Fibroblast of lung (primary cell): ENCODE measurements around the gene CDK15. TPM values are rescaled to one million over a fixed set of nuclear protein-coding genes. Genes with fewer than 3 reads are reported as not detected.

Experiments used
- DNase-seq, 2 donors: peaks; one replicate each; pipeline versions ENCODE4 v3.0.0 to v3.0.0-alpha.2; 2010; ENCODE audit warnings: low read depth in 2 of 2
- H2AFZ ChIP-seq: 2 replicates; pipeline ENCODE4 v1.5.1; 2012; ENCODE audit warnings: low read length, control low read depth, inconsistent platforms
- H3K27ac ChIP-seq: 2 replicates; pipeline ENCODE4 v1.5.1; 2011; ENCODE audit warnings: low read length, control low read depth; ENCODE audit not compliant: insufficient read depth
- H3K27me3 ChIP-seq: 2 replicates; pipeline ENCODE4 v1.5.1; 2011; ENCODE audit warnings: mild to moderate bottlenecking, low read length; ENCODE audit not compliant: control insufficient read depth, insufficient read depth
- H3K36me3 ChIP-seq: 2 replicates; pipeline ENCODE4 v1.5.1; 2011; ENCODE audit warnings: low read length; ENCODE audit not compliant: control insufficient read depth, insufficient read depth
- H3K4me1 ChIP-seq: 2 replicates; pipeline ENCODE4 v1.5.1; 2011; ENCODE audit warnings: low read length; ENCODE audit not compliant: control insufficient read depth, insufficient read depth; ENCODE audit errors: extremely low read depth
- H3K4me2 ChIP-seq: 2 replicates; pipeline ENCODE4 v1.5.1; 2011; ENCODE audit warnings: low read length, control low read depth; ENCODE audit not compliant: insufficient read depth; ENCODE audit errors: extremely low read depth
- H3K4me3 ChIP-seq, 4 experiments: fragments of 200-600 bp in 1 of 4; sonication (generic) in 1 of 4; replicated peaks in 1 of 4; 2 replicates each; pipeline ENCODE4 v1.5.1; 2011 to 2016; ENCODE audit warnings: low read length in 4 of 4, low read depth in 3 of 4, mild to moderate bottlenecking in 3 of 4, control low read depth in 2 of 4, inconsistent platforms in 1 of 4, mixed read lengths in 1 of 4; ENCODE audit not compliant: insufficient read depth in 1 of 4; ENCODE audit errors: control extremely low read depth in 1 of 4
- H3K79me2 ChIP-seq: 2 replicates; pipeline ENCODE4 v1.5.1; 2012; ENCODE audit warnings: mild to moderate bottlenecking, low read length, inconsistent platforms; ENCODE audit not compliant: control insufficient read depth, insufficient read depth
- H3K9ac ChIP-seq: 2 replicates; pipeline ENCODE4 v1.5.1; 2011; ENCODE audit warnings: mild to moderate bottlenecking, low read length, control low read depth; ENCODE audit not compliant: insufficient read depth
- H3K9me3 ChIP-seq: 2 replicates; pipeline ENCODE4 v1.5.1; 2012; ENCODE audit warnings: low read depth, low read length; ENCODE audit not compliant: control insufficient read depth, insufficient read depth
- H4K20me1 ChIP-seq: 2 replicates; pipeline ENCODE4 v1.5.1; 2011; ENCODE audit warnings: low read length; ENCODE audit not compliant: control insufficient read depth, insufficient read depth; ENCODE audit errors: extremely low read depth
- EZH2 ChIP-seq: IDR thresholded peaks from 2 replicates; pipeline ENCODE4 v1.5.1; 2012; ENCODE audit warnings: low read length, control low read depth, mild to moderate bottlenecking; ENCODE audit errors: missing control alignments
- polyA plus RNA-seq, 2 donors: library from polyadenylated mRNA; depleted of rRNA in 1 of 2; stranded (reverse) in 1 of 2; unstranded in 1 of 2; fragments of >200 nt; gene quantifications; 2 replicates each; pipeline ENCODE4 v1.2.1, GENCODE V29; 2011 to 2012; ENCODE audit warnings: missing spikeins in 1 of 2
- total RNA-seq: library from RNA; depleted of rRNA; stranded (reverse); fragments of >200 nt; gene quantifications from 2 replicates; pipeline ENCODE4 v1.2.1, GENCODE V29; 2014
- TF ChIP-seq, protein P1 (sequence below), 2 donors: IDR thresholded peaks in 1 of 2; conservative IDR thresholded peaks in 1 of 2; 1 replicate in 1 of 2; 2 replicates in 1 of 2; pipeline ENCODE4 v1.5.1; 2011 to 2012; ENCODE audit warnings: low read length in 2 of 2, control low read depth in 1 of 2, inconsistent platforms in 1 of 2, low read depth in 1 of 2, mild to moderate bottlenecking in 1 of 2

CDK15 gene
- total and polyA plus RNA-seq, 2 donors (not counting 1 experiment from before 2014, with no cell fraction given) = 2.3 to 5.1 TPM

DNA sequence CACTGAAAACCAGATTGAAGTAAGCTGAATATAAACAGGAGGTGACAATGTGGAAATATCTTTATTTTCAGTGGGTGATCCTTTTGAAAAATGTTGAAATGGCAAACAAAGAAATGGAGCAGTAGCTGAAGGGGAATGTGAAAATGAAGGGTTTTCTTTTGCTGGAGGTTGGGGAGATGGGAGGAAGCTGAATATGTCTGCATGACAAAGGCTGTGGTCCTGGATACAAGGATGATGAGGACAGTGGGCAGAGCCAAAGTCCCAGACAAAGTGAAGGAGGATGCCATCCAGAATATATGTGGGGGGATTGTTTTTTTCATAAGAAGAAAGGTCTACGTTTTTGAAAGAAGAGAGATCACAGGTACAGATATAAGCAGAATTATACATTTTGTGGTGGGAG is 32.3 kb upstream of the CDK15 start:
- H3K27ac ChIP-seq = no peak overlapping the region
- peaks cover 58% of the 10 kb centered on the region for H3K79me2 ChIP-seq
- H3K27me3 ChIP-seq = no peaks in the 10 kb centered on the region
- no peak overlapping the region for H3K4me3 ChIP-seq
- H3K9me3 ChIP-seq = no peaks in the 10 kb centered on the region
- H4K20me1 ChIP-seq = no peaks in the 10 kb centered on the region
- no peak overlapping the region for H2AFZ ChIP-seq
- no peak overlapping the region for H3K9ac ChIP-seq
- no peak for DNase-seq
- no peaks in the 10 kb centered on the region for H3K36me3 ChIP-seq
- H3K4me2 ChIP-seq = no peak overlapping the region
- TF ChIP-seq, protein P1, sequence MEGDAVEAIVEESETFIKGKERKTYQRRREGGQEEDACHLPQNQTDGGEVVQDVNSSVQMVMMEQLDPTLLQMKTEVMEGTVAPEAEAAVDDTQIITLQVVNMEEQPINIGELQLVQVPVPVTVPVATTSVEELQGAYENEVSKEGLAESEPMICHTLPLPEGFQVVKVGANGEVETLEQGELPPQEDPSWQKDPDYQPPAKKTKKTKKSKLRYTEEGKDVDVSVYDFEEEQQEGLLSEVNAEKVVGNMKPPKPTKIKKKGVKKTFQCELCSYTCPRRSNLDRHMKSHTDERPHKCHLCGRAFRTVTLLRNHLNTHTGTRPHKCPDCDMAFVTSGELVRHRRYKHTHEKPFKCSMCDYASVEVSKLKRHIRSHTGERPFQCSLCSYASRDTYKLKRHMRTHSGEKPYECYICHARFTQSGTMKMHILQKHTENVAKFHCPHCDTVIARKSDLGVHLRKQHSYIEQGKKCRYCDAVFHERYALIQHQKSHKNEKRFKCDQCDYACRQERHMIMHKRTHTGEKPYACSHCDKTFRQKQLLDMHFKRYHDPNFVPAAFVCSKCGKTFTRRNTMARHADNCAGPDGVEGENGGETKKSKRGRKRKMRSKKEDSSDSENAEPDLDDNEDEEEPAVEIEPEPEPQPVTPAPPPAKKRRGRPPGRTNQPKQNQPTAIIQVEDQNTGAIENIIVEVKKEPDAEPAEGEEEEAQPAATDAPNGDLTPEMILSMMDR (conservative IDR thresholded peaks at IDR 0.05 in 1 of 2, IDR thresholded peaks at IDR 0.05 in 1 of 2; ENCODE audit: low read depth in 1 of 2, low read length in 2 of 2) = no peak
- no peak for TF ChIP-seq EZH2
- H3K4me1 ChIP-seq = peaks cover 8% of the 10 kb centered on the region

GRCh38 chr2:201774546-201774945 is 31.8 kb upstream of the CDK15 start:
- TF ChIP-seq, protein P1 (conservative IDR thresholded peaks at IDR 0.05 in 1 of 2, IDR thresholded peaks at IDR 0.05 in 1 of 2; ENCODE audit: low read depth in 1 of 2, low read length in 2 of 2) = no peak
- TF ChIP-seq EZH2 = no peak
- Histone ChIP-seq H3K9ac (no peak overlapping the region), H3K79me2 (peaks cover 63% of the 10 kb centered on the region), H3K36me3 (no peaks in the 10 kb centered on the region), H3K4me1 (peaks cover 7% of the 10 kb centered on the region), H3K4me2 (no peak overlapping the region), H3K4me3 (no peak overlapping the region), H3K9me3 (no peaks in the 10 kb centered on the region), H2AFZ (no peak overlapping the region), H3K27me3 (no peaks in the 10 kb centered on the region), H4K20me1 (no peaks in the 10 kb centered on the region), H3K27ac (no peak overlapping the region)
- DNase-seq = peak in 1 of 2 donors; percentile 53

- H4K20me1 ChIP-seq = no peaks in the 10 kb centered on the region
- H3K4me3 ChIP-seq = no peak overlapping the region
- peaks cover 70% of the 10 kb centered on the region for H3K79me2 ChIP-seq
- DNase-seq = no peak
- peaks cover 5% of the 10 kb centered on the region for H3K4me1 ChIP-seq
- no peaks in the 10 kb centered on the region for H3K36me3 ChIP-seq
- H3K9ac ChIP-seq = no peak overlapping the region
- H2AFZ ChIP-seq = no peak overlapping the region
- no peaks in the 10 kb centered on the region for H3K9me3 ChIP-seq
- no peak overlapping the region for H3K4me2 ChIP-seq
- H3K27ac ChIP-seq = no peak overlapping the region
- H3K27me3 ChIP-seq = no peaks in the 10 kb centered on the region
- TF ChIP-seq, protein P1 (conservative IDR thresholded peaks at IDR 0.05 in 1 of 2, IDR thresholded peaks at IDR 0.05 in 1 of 2; ENCODE audit: low read depth in 1 of 2, low read length in 2 of 2) = no peak
- TF ChIP-seq EZH2 = no peak
Measured at GRCh38 chr2:201775326-201775725, 31.0 kb upstream of the CDK15 start.
